Measurements from ENCODE around the gene EPHB1. TPM values are rescaled to one million over a fixed set of nuclear protein-coding genes. Genes with fewer than 3 reads are reported as not detected.
A peak's percentile ranks its signal among the peaks of the same experiment; 100 is the strongest.

The EPHB1 gene
- total RNA-seq, 1 donor from 2014 or later = 0.71 TPM

GRCh38 chr3:134803051-134803505 is 8.0 kb downstream of the EPHB1 start:
- Mint-ChIP-seq H3K27ac (peak overlapping the region; percentile 60), H3K4me1 (ENCODE audit: low read depth) (peaks cover 27% of the 10 kb centered on the region), H3K9me3 (no peaks in the 10 kb centered on the region), H3K4me3 (ENCODE audit: low read depth) (no peak overlapping the region), H3K36me3 (ENCODE audit: low read depth) (peaks cover 5% of the 10 kb centered on the region), H3K27me3 (ENCODE audit: low read depth) (peaks cover 13% of the 10 kb centered on the region)
- intact Hi-C loops (cut with micrococcal nuclease) = loop anchor here (1.0 kb wide), 1 partner anchor 8 kb away; the partner anchor contains the start of gene EPHB1
- peak; percentile 35 for DNase-seq (ENCODE audit: low spot score)

DNA sequence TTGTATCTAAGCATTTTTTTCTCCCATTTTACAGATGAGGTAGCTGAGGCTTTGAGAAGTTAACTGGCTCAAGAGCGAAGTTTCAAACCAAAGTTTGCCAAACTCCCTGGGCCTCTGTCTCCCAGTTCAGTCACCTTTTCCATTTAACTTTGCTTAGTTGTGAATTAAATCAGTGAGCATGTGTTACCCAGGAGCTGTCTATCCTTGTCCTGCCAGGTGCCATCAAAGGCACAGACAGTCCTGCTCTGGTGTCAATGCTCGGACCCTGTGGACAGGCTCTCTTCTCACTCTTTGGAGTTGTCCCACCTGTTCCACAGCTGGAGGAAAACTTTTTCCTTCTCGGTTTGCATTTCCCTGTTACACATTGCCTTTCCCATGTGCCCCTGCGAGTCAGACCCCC is 8.6 kb downstream of the EPHB1 start:
- no peak for DNase-seq (ENCODE audit: low spot score)
- intact Hi-C loops (cut with micrococcal nuclease) = loop anchor here (1.0 kb wide), 1 partner anchor 8 kb away; the partner anchor contains the start of gene EPHB1
- Mint-ChIP-seq H3K4me1 (ENCODE audit: low read depth) (peaks cover 27% of the 10 kb centered on the region), H3K36me3 (ENCODE audit: low read depth) (peaks cover 5% of the 10 kb centered on the region), H3K27me3 (ENCODE audit: low read depth) (peaks cover 12% of the 10 kb centered on the region), H3K9me3 (no peaks in the 10 kb centered on the region), H3K4me3 (ENCODE audit: low read depth) (no peak overlapping the region), H3K27ac (peak overlapping the region; percentile 24)

- no peak overlapping the region for H3K4me3 Mint-ChIP-seq (ENCODE audit: low read depth)
- peaks cover 5% of the 10 kb centered on the region for H3K36me3 Mint-ChIP-seq (ENCODE audit: low read depth)
- H3K27me3 Mint-ChIP-seq (ENCODE audit: low read depth) = peaks cover 19% of the 10 kb centered on the region
- H3K27ac Mint-ChIP-seq = no peak overlapping the region
- H3K9me3 Mint-ChIP-seq = no peaks in the 10 kb centered on the region
- H3K4me1 Mint-ChIP-seq (ENCODE audit: low read depth) = peaks cover 27% of the 10 kb centered on the region
- no peak for DNase-seq (ENCODE audit: low spot score)
- intact Hi-C loops (cut with micrococcal nuclease) = no loop called here
These were observed 9.7 kb downstream of the EPHB1 start for GRCh38 chr3:134804508-134805480.

- Mint-ChIP-seq H3K4me3 (ENCODE audit: low read depth) (no peak overlapping the region), H3K4me1 (ENCODE audit: low read depth) (peaks cover 21% of the 10 kb centered on the region), H3K36me3 (ENCODE audit: low read depth) (peaks cover 5% of the 10 kb centered on the region), H3K27me3 (ENCODE audit: low read depth) (peaks cover 19% of the 10 kb centered on the region), H3K9me3 (no peaks in the 10 kb centered on the region), H3K27ac (no peak overlapping the region)
- DNase-seq (ENCODE audit: low spot score) = no peak
- intact Hi-C loops (cut with micrococcal nuclease) = no loop called here
These were observed 12.1 kb downstream of the EPHB1 start for GRCh38 chr3:134807189-134807588.

GRCh38 chr3:134808835-134809234 is 13.8 kb downstream of the EPHB1 start:
- H3K4me3 Mint-ChIP-seq (ENCODE audit: low read depth) = no peak overlapping the region
- intact Hi-C loops (cut with micrococcal nuclease) = no loop called here
- H3K36me3 Mint-ChIP-seq (ENCODE audit: low read depth) = peaks cover 3% of the 10 kb centered on the region
- H3K9me3 Mint-ChIP-seq = no peaks in the 10 kb centered on the region
- H3K27me3 Mint-ChIP-seq (ENCODE audit: low read depth) = peaks cover 23% of the 10 kb centered on the region
- H3K27ac Mint-ChIP-seq = no peak overlapping the region
- H3K4me1 Mint-ChIP-seq (ENCODE audit: low read depth) = peaks cover 6% of the 10 kb centered on the region
- no peak for DNase-seq (ENCODE audit: low spot score)

- DNase-seq (ENCODE audit: low spot score) = no peak
- H3K27ac Mint-ChIP-seq = no peak overlapping the region
- H3K27me3 Mint-ChIP-seq (ENCODE audit: low read depth) = peaks cover 27% of the 10 kb centered on the region
- no peaks in the 10 kb centered on the region for H3K9me3 Mint-ChIP-seq
- H3K4me3 Mint-ChIP-seq (ENCODE audit: low read depth) = no peak overlapping the region
- peaks cover 3% of the 10 kb centered on the region for H3K4me1 Mint-ChIP-seq (ENCODE audit: low read depth)
- intact Hi-C loops (cut with micrococcal nuclease) = no loop called here
- no peaks in the 10 kb centered on the region for H3K36me3 Mint-ChIP-seq (ENCODE audit: low read depth)
These were observed 14.5 kb downstream of the EPHB1 start for GRCh38 chr3:134809427-134810051.

- Mint-ChIP-seq H3K4me1 (ENCODE audit: low read depth) (peaks cover 3% of the 10 kb centered on the region), H3K27me3 (ENCODE audit: low read depth) (peaks cover 27% of the 10 kb centered on the region), H3K4me3 (ENCODE audit: low read depth) (no peak overlapping the region), H3K27ac (no peak overlapping the region), H3K36me3 (ENCODE audit: low read depth) (no peaks in the 10 kb centered on the region), H3K9me3 (no peaks in the 10 kb centered on the region)
- DNase-seq (ENCODE audit: low spot score) = no peak
- intact Hi-C loops (cut with micrococcal nuclease) = no loop called here
These were observed 15.0 kb downstream of the EPHB1 start for GRCh38 chr3:134810052-134810435.

DNA sequence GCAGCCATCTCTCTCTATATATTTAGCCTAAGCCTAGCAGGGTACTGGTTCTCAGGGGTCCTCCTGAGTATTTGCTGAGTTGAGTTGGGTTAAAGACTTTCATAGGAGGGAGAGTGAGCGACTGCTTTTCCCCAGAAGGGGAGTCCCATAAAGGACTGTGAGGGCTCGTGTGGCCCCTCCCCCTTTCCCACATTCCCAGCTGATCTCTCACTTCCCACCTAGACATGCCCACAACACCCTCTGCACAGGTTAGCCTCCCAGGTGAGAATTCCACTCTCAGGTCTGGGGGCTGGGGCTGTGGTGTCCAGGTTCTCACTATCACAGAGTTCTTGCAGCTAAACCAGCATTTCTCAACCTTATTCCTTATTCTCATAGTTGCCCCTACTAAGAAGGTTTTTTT is 15.8 kb downstream of the EPHB1 start:
- Mint-ChIP-seq H3K27ac (no peak overlapping the region), H3K4me1 (ENCODE audit: low read depth) (no peaks in the 10 kb centered on the region), H3K9me3 (no peaks in the 10 kb centered on the region), H3K27me3 (ENCODE audit: low read depth) (peaks cover 28% of the 10 kb centered on the region), H3K4me3 (ENCODE audit: low read depth) (no peak overlapping the region), H3K36me3 (ENCODE audit: low read depth) (no peaks in the 10 kb centered on the region)
- no peak for DNase-seq (ENCODE audit: low spot score)
- intact Hi-C loops (cut with micrococcal nuclease) = no loop called here

DNA sequence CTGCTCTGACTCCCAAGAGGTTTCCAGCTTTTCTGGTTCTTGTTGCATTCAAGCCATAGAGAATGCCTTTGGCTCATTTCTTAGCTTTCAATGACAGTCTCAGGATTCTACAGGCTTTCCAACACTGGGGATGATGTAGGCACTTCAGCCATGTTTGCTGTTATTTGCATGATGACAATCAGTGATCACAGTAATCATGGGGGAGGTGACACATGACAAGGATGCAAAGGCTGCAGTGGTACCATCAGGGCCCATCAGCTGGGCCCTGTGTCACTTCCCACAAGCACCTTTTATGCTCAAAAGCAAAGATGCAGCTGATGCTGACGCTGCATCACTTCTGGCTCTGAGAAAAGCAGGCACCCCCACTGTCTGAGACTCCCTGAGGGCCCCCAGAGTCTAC is 18.6 kb downstream of the EPHB1 start:
- Mint-ChIP-seq H3K4me3 (ENCODE audit: low read depth) (no peak overlapping the region), H3K9me3 (no peaks in the 10 kb centered on the region), H3K27ac (no peak overlapping the region), H3K27me3 (ENCODE audit: low read depth) (peaks cover 17% of the 10 kb centered on the region), H3K4me1 (ENCODE audit: low read depth) (no peaks in the 10 kb centered on the region), H3K36me3 (ENCODE audit: low read depth) (no peaks in the 10 kb centered on the region)
- no peak for DNase-seq (ENCODE audit: low spot score)
- intact Hi-C loops (cut with micrococcal nuclease) = no loop called here

DNA sequence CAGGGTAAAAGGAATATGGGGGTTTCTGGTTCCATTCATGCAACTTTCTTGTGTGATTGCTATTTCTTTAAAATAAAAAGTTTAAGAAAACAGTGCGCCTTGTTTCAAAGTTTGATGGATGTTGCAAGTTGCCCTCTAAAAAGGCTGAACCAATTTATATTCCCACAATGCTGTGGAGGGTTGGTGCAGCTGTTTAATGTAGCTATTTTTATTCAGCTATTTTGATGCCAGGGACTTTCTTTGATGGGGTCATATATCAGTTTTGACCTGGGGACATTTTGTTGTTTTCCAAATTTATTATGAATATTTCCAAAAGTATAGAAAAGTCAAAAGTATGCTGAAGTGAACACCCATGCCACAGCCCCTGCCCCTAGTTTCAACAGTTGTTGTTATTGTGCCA is 20.5 kb downstream of the EPHB1 start:
- H3K4me1 Mint-ChIP-seq (ENCODE audit: low read depth) = no peaks in the 10 kb centered on the region
- H3K27me3 Mint-ChIP-seq (ENCODE audit: low read depth) = peaks cover 9% of the 10 kb centered on the region
- H3K9me3 Mint-ChIP-seq = no peaks in the 10 kb centered on the region
- intact Hi-C loops (cut with micrococcal nuclease) = no loop called here
- H3K27ac Mint-ChIP-seq = no peak overlapping the region
- no peak for DNase-seq (ENCODE audit: low spot score)
- no peaks in the 10 kb centered on the region for H3K36me3 Mint-ChIP-seq (ENCODE audit: low read depth)
- no peak overlapping the region for H3K4me3 Mint-ChIP-seq (ENCODE audit: low read depth)

GRCh38 chr3:134816623-134817022 is 21.6 kb downstream of the EPHB1 start:
- Mint-ChIP-seq H3K27me3 (ENCODE audit: low read depth) (peaks cover 10% of the 10 kb centered on the region), H3K9me3 (no peaks in the 10 kb centered on the region), H3K36me3 (ENCODE audit: low read depth) (no peaks in the 10 kb centered on the region), H3K4me3 (ENCODE audit: low read depth) (no peak overlapping the region), H3K27ac (no peak overlapping the region), H3K4me1 (ENCODE audit: low read depth) (no peaks in the 10 kb centered on the region)
- no peak for DNase-seq (ENCODE audit: low spot score)
- intact Hi-C loops (cut with micrococcal nuclease) = no loop called here

DNA sequence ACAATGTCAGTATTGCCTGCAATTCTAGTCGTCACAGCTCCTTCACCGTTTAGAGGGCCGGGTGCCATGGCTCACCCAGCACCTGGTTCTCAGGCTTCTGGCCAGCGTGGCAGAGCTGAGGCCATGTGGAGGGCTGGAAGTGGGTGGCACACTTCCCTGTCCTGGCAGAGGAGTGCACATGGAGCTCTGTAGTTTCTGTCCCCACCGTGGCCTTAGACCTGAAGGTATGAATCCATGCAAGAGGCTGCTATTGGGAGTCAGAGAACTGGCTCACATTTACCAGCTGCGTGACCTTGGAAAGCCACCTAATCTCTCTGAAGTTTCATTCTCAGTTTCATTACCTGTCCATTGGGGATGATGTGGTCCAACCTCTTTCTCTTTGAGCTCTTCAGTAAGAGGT is 22.2 kb downstream of the EPHB1 start:
- Mint-ChIP-seq H3K4me1 (ENCODE audit: low read depth) (no peaks in the 10 kb centered on the region), H3K36me3 (ENCODE audit: low read depth) (no peaks in the 10 kb centered on the region), H3K9me3 (no peaks in the 10 kb centered on the region), H3K27me3 (ENCODE audit: low read depth) (peaks cover 12% of the 10 kb centered on the region), H3K27ac (no peak overlapping the region), H3K4me3 (ENCODE audit: low read depth) (no peak overlapping the region)
- DNase-seq (ENCODE audit: low spot score) = no peak
- intact Hi-C loops (cut with micrococcal nuclease) = no loop called here

GRCh38 chr3:134820994-134821393 is 25.9 kb downstream of the EPHB1 start:
- Mint-ChIP-seq H3K4me3 (ENCODE audit: low read depth) (no peak overlapping the region), H3K36me3 (ENCODE audit: low read depth) (no peaks in the 10 kb centered on the region), H3K27me3 (ENCODE audit: low read depth) (peaks cover 4% of the 10 kb centered on the region), H3K27ac (no peak overlapping the region), H3K9me3 (no peaks in the 10 kb centered on the region), H3K4me1 (ENCODE audit: low read depth) (no peaks in the 10 kb centered on the region)
- intact Hi-C loops (cut with micrococcal nuclease) = no loop called here
- DNase-seq (ENCODE audit: low spot score) = no peak

All from activated T-helper 2 cell treated with anti-CD3 and anti-CD28 coated beads, Interferon-gamma antibody, Interleukin-2, Interleukin-4, amounts not matched to agents 10 μg/mL and 5 μg/mL and 100 μg/mL, durations not matched to agents 14 hours and 24 hours and 36 hours (primary cell).